Pancreas (tissue), 10 donors: ENCODE data around the gene PDE6B. TPM values are rescaled to one million over a fixed set of nuclear protein-coding genes. Genes with fewer than 3 reads are reported as not detected.

Experiments used
- ATAC-seq, 4 donors: fragments of 200-7000 bp; cut with Tn5 transposase; one replicate each; pipeline versions ENCODE4 v1.8.0 to v1.9.1; 2020; ENCODE audit warnings: mild to moderate bottlenecking in 4 of 4, moderate library complexity in 4 of 4
- DNase-seq, 6 donors: peaks; one replicate each; pipeline ENCODE4 v3.0.0-alpha.2; 2020
- FAIRE-seq: peaks from 2 replicates; lab custom pipeline; 2012; peaks lifted over from hg19 to GRCh38; lab: Jason Lieb, UNC
- H3K27ac ChIP-seq, 4 donors: fragments of 200-600 bp; sonication (generic); 1 replicate in 3 of 4; 2 replicates in 1 of 4; pipeline versions ENCODE4 v1.5.0 to v1.8.0; 2020
- H3K27me3 ChIP-seq, 4 donors: fragments of 200-600 bp; one replicate each; pipeline ENCODE4 v1.8.0; 2021
- H3K36me3 ChIP-seq, 3 donors: fragments of 200-600 bp; sonication (generic) in 1 of 3; one replicate each; pipeline versions ENCODE4 v1.5.0 to v1.8.0; 2020 to 2021
- H3K4me1 ChIP-seq, 3 donors: fragments of 200-600 bp; one replicate each; pipeline ENCODE4 v1.8.0; 2021
- H3K4me3 ChIP-seq, 4 donors: fragments of 200-600 bp; sonication (generic) in 2 of 4; one replicate each; pipeline versions ENCODE4 v1.5.0 to v1.8.0; 2020 to 2021
- H3K9me3 ChIP-seq, 4 donors: fragments of 200-600 bp; one replicate each; pipeline ENCODE4 v1.8.0; 2021
- CTCF ChIP-seq, 4 donors: fragments of 200-600 bp; sonication (generic) in 3 of 4; IDR thresholded peaks; one replicate each; pipeline versions ENCODE4 v1.5.0 to v1.8.0; 2021; ENCODE audit warnings: antibody characterized with exemption in 4 of 4
- WGBS, 2 donors: extraction: QIAGEN DNeasy Blood & Tissue Kit; methylation state at CpG; one replicate each; pipeline ENCODE4 v1.1.7; 2013; 5-methylcytosine and 5-hydroxymethylcytosine counted together
- intact Hi-C, 3 donors: fragments of 100-400 bp; cut with DNase I; formaldehyde crosslinking; loops; one replicate each; pipeline versions ENCODE4 v1.11.1 to v1.14.2; 2022
- polyA plus RNA-seq, 2 donors: library from polyadenylated mRNA; stranded (reverse); fragments of 200-250 nt; gene quantifications; one replicate each; pipeline ENCODE4 v1.2.3, GENCODE V29; 2013
- total RNA-seq, 6 donors: library from RNA; stranded (reverse); fragmentation: NEBNext Ultra II Directional in 4 of 6; extraction: Animal tissue kit (Norgen Biotek cat#: 25700) in 4 of 6; gene quantifications; one replicate each; pipeline versions ENCODE4 v1.2.1 to v1.2.4, GENCODE V29; 2021 to 2023
- donor health status: healthy with polysubstance abuse.
- donor health status: DM: no; HTN: no; CAD: no; lungs with moderate emphysema.
- donor health status: DM: no; HTN: no; CAD: no.
- donor health status: control.
- donor health status: control.
- donor health status: Bipolar disorder and iron deficiency.
- donor health status: DM: yes; HTN: yes; CAD: no.
- donor health status: DM: no; HTN: no; CAD: no.
- donor health status: DM: no; HTN: no; CAD: no.
- donor health status: DM: yes; HTN: yes; CAD: no.

The PDE6B gene
- total and polyA plus RNA-seq, 8 donors, result 0.99 to 6.6 (median 2.9) TPM

- WGBS, 2 donors, result 83 to 93% methylated on average over 17 of the region's 17 CpGs
- intact Hi-C loops, result no loop called here
- Histone ChIP-seq H3K27me3 (no peaks in the 10 kb centered on the region), H3K9me3 (no peaks in the 10 kb centered on the region), H3K27ac (no peak overlapping the region), H3K36me3 (no peaks in the 10 kb centered on the region), H3K4me1 (no peaks in the 10 kb centered on the region), H3K4me3 (no peak overlapping the region)
- FAIRE-seq (no peak), DNase-seq (peak in 1 of 6 donors; percentile 27), ATAC-seq (no peak)
- TF ChIP-seq CTCF (IDR thresholded peaks at IDR 0.05), result no peak
Observed at GRCh38 chr4:654503-654845, 29.1 kb downstream of the PDE6B start.

GRCh38 chr4:654871-655463, 29.6 kb downstream of the PDE6B start:
- H3K36me3 ChIP-seq, result no peaks in the 10 kb centered on the region
- no peak overlapping the region for H3K27ac ChIP-seq
- peak in 1 of 6 donors; percentile 52 for DNase-seq
- 39 to 46% methylated on average over 17 of the region's 17 CpGs for whole genome bisulfite sequencing, 2 donors
- no peak overlapping the region for H3K4me3 ChIP-seq
- TF ChIP-seq CTCF (IDR thresholded peaks at IDR 0.05), result no peak
- H3K9me3 ChIP-seq, result no peaks in the 10 kb centered on the region
- H3K27me3 ChIP-seq, result no peaks in the 10 kb centered on the region
- H3K4me1 ChIP-seq, result no peaks in the 10 kb centered on the region
- no peak for ATAC-seq
- intact Hi-C loops, result no loop called here
- FAIRE-seq, result no peak

GRCh38 chr4:655464-656151, 30.2 kb downstream of the PDE6B start:
- no peak for TF ChIP-seq CTCF (IDR thresholded peaks at IDR 0.05)
- intact Hi-C loops, result no loop called here
- no peak overlapping the region for H3K4me3 ChIP-seq
- no peaks in the 10 kb centered on the region for H3K27me3 ChIP-seq
- 52 to 63% methylated on average over 24 to 26 of the region's 26 CpGs for WGBS, 2 donors
- FAIRE-seq (no peak), ATAC-seq (no peak), DNase-seq (peak in 1 of 6 donors; percentile 60)
- H3K36me3 ChIP-seq, result no peaks in the 10 kb centered on the region
- H3K4me1 ChIP-seq, result no peaks in the 10 kb centered on the region
- no peak overlapping the region for H3K27ac ChIP-seq
- H3K9me3 ChIP-seq, result no peaks in the 10 kb centered on the region

GRCh38 chr4:656436-657337, 31.3 kb downstream of the PDE6B start:
- 64 to 73% methylated on average over 58 of the region's 58 CpGs for WGBS, 2 donors
- ATAC-seq, result peak in 1 of 4 donors; percentile 14
- no peak for FAIRE-seq

More at GRCh38 chr4:656436-657337, 31.3 kb downstream of the PDE6B start:
- peak in 1 of 6 donors; percentile 67 for DNase-seq
- no peaks in the 10 kb centered on the region for H3K4me1 ChIP-seq
- H3K27ac ChIP-seq, result no peak overlapping the region
- TF ChIP-seq CTCF (IDR thresholded peaks at IDR 0.05), result no peak
- intact Hi-C loops, result no loop called here
- no peaks in the 10 kb centered on the region for H3K36me3 ChIP-seq
- no peaks in the 10 kb centered on the region for H3K9me3 ChIP-seq
- no peak overlapping the region for H3K4me3 ChIP-seq
- H3K27me3 ChIP-seq, result no peaks in the 10 kb centered on the region
